GM12801 (cell line): ENCODE data around the gene EPHA4.

Experiments
- CTCF ChIP-seq: IDR thresholded peaks from one replicate; pipeline ENCODE4 v1.5.1; 2011; ENCODE audit warnings: control low read depth; ENCODE audit not compliant: insufficient read length; ENCODE audit errors: extremely low read depth

Gene EPHA4

GRCh38 chr2:221447310-221447709 is 124.8 kb downstream of the EPHA4 start:
- TF ChIP-seq CTCF: no peak

- TF ChIP-seq CTCF: no peak
Observed at GRCh38 chr2:221446140-221446539, 126.0 kb downstream of the EPHA4 start.

- no peak for TF ChIP-seq CTCF
Observed at GRCh38 chr2:221444106-221444505, 128.0 kb downstream of the EPHA4 start.

GRCh38 chr2:221443645-221444044 is 128.5 kb downstream of the EPHA4 start:
- TF ChIP-seq CTCF: no peak

GRCh38 chr2:221442128-221442527 is 130.0 kb downstream of the EPHA4 start:
- no peak for TF ChIP-seq CTCF

- TF ChIP-seq CTCF: no peak
Observed at GRCh38 chr2:221439761-221440479, 132.2 kb downstream of the EPHA4 start.

GRCh38 chr2:221437056-221437455 is 135.0 kb downstream of the EPHA4 start:
- no peak for TF ChIP-seq CTCF

- no peak for TF ChIP-seq CTCF
Observed at GRCh38 chr2:221435171-221435570, 136.9 kb downstream of the EPHA4 start.
